Brain microvascular endothelial cell (primary cell): ENCODE results near the gene RBM4B.

Experiments
- DNase-seq: peaks from one replicate; pipeline ENCODE4 v3.0.0-alpha.2; 2020
- H3K27ac ChIP-seq: fragments of 250-450 bp; sonication (Bioruptor Pico); 2 replicates; pipeline ENCODE4 v1.5.1; 2020; ENCODE audit warnings: mild to moderate bottlenecking, moderate library complexity
- H3K27me3 ChIP-seq: fragments of 250-450 bp; sonication (Bioruptor Pico); replicated peaks from 2 replicates; pipeline ENCODE4 v1.5.1; 2020; ENCODE audit warnings: mild to moderate bottlenecking
- H3K36me3 ChIP-seq: fragments of 250-450 bp; sonication (Bioruptor Pico); replicated peaks from 2 replicates; pipeline ENCODE4 v1.5.1; 2020; ENCODE audit warnings: mild to moderate bottlenecking
- H3K4me3 ChIP-seq: 2 replicates; pipeline ENCODE4 v1.5.1; 2011; ENCODE audit warnings: low read depth, mild to moderate bottlenecking, control low read depth, low read length, moderate library complexity
- CTCF ChIP-seq: IDR thresholded peaks from 2 replicates; pipeline ENCODE4 v1.5.1; 2011; ENCODE audit warnings: low read depth, mild to moderate bottlenecking, moderate library complexity, low read length, control low read depth, inconsistent platforms; ENCODE audit errors: missing control alignments
- in situ Hi-C: cut with HindIII; loops from 2 replicates; pipeline ENCODE4 v1.10.0; 2017; ENCODE audit warnings: low sequenced_read_pairs, low pct_ligation_motif_present

The RBM4B gene

GRCh38 chr11:66631883-66632282, 45.8 kb downstream of the RBM4B start:
- in situ Hi-C loops: no loop called here
- Histone ChIP-seq H3K4me3 (no peak overlapping the region), H3K36me3 (peaks cover 41% of the 10 kb centered on the region), H3K27me3 (no peaks in the 10 kb centered on the region), H3K27ac (no peak overlapping the region)
- no peak for DNase-seq
- no peak for TF ChIP-seq CTCF

DNA sequence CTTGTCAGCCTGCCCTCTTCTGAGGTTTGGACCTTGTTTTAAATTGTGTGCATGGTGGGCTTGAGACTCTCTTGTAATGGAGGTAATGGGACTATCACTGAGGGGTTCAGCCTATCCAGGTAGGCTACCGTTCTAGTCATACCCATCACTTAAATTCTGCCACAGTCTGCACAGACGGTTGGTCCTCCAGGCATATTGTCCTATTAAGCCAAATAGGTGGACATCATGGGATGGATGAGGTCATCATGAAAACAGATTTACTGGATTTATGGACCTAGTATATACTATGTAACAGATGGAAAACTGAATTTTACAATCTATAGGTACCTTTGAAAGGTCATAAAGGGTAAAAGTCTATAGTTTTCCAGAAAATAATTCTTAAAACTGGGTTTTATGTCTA, 48.3 kb downstream of the RBM4B start:
- TF ChIP-seq CTCF: no peak
- H3K27me3 ChIP-seq: no peaks in the 10 kb centered on the region
- H3K36me3 ChIP-seq: peaks cover 65% of the 10 kb centered on the region
- H3K27ac ChIP-seq: no peak overlapping the region
- H3K4me3 ChIP-seq: no peak overlapping the region
- in situ Hi-C loops: no loop called here
- no peak for DNase-seq

GRCh38 chr11:66628061-66628603, 49.6 kb downstream of the RBM4B start:
- peaks cover 72% of the 10 kb centered on the region for H3K36me3 ChIP-seq
- H3K4me3 ChIP-seq: no peak overlapping the region
- TF ChIP-seq CTCF: no peak
- in situ Hi-C loops: no loop called here
- DNase-seq: no peak
- no peak overlapping the region for H3K27ac ChIP-seq
- H3K27me3 ChIP-seq: no peaks in the 10 kb centered on the region

GRCh38 chr11:66626926-66627325, 50.8 kb downstream of the RBM4B start:
- Histone ChIP-seq H3K27ac (no peak overlapping the region), H3K27me3 (no peaks in the 10 kb centered on the region), H3K36me3 (peaks cover 69% of the 10 kb centered on the region), H3K4me3 (no peak overlapping the region)
- DNase-seq: no peak
- in situ Hi-C loops: no loop called here
- TF ChIP-seq CTCF: no peak

GRCh38 chr11:66626382-66626781, 51.3 kb downstream of the RBM4B start:
- no peak overlapping the region for H3K4me3 ChIP-seq

More at GRCh38 chr11:66626382-66626781, 51.3 kb downstream of the RBM4B start:
- Histone ChIP-seq H3K36me3 (peaks cover 65% of the 10 kb centered on the region), H3K27me3 (no peaks in the 10 kb centered on the region), H3K27ac (no peak overlapping the region)
- TF ChIP-seq CTCF: no peak
- no peak for DNase-seq
- in situ Hi-C loops: no loop called here
